DMS153 (cell line): ENCODE data around the gene HELT.
"Not testable (repeated sequence)": the region's sequence is repeated elsewhere in the genome, so short reads cannot be mapped to it uniquely, and the experiment has no call there.

Experiments used
- DNase-seq: peaks from one replicate; lab custom pipeline; 2025; lab: John Stamatoyannopoulos, UW

The HELT gene

DNA sequence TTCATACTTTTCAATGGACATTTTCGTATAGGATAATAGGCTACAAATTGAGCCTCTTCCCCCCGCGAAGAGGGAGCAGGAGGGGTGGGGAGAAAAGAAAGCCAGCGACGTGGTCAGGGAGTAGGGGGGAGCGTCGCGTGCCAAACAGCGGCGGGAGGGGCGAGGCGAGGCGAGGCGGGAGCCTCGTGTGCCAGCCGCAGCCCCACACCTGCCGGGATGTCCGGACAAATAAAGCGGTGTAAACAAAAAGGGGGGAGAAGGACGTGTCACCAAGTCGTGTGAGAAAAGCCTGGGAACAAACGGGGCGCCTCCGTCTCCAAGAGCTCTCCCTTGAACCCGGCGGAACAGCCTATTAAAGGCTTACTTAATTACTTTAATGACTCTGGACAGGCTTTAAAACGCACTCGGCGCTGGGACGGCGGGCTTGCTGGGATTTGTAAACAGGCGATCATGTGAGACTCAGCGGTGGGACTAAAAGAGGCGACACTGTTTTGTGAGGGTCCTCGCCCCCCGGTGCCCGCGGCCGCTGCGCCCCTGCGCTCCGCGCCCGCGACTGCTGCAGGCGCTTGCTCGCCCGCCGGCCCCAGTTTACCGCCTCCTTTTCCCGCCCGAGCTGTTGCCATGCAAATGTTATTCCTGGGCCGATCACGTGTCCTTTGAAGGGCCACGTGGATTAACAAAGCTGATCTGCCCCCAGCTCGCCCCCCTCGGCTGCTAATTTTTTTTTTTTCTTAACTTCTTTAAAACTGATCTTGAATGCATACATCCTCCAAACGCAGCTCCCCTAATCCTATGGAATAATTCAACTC lies at the start of gene HELT:
Gene HELT, plus strand, starts transcription at position 527 of the 809 bp plus-strand sequence. CDS start 439 bp downstream, outside the sequence.
- no peak for DNase-seq

DNA sequence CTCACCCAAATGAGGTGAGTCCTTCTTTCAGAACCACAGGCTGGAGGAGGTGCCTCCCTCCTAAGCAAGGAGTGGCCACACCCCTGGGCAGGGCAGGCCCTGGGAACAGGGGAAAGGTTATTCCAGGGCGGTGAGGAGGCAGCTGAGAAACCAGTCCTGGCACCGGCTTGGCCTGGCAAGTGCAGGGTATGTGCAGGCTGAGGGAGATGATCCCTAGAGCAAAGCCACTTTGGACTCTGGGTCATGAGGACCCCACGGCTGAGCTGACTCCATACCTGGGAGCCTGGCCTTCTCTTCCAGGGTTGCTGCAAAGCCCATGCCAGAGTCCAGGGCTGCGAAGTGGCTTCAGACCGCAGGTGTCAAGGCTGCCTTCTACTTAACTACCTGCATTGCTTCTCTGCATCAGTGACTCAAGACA lies 49.5 kb upstream of the HELT start:
- DNase-seq, result no peak

- DNase-seq, result no peak
These were observed 48.7 kb upstream of the HELT start for GRCh38 chr4:184969610-184970009.

GRCh38 chr4:184972991-184973390 lies 45.3 kb upstream of the HELT start:
- no peak for DNase-seq

DNA sequence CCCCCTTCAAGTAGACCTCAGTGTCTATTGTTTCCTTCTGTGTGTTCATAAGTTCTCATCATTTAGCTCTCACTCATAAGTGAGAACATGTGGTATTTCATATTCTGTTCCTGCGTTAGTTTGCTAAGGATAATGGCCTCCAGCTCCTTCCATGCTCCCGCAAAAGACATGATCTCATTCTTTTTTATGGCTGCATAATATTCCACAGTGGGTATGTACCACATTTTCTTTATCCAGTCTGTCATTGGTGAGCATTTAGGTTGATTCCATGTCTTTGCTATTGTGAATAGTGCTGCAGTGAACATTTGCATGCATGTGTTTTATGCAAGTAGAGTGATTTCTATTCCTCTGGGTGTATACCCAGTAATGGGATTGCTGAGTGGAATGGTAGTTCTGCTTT lies 41.9 kb upstream of the HELT start:
- not testable (repeated sequence) for DNase-seq

DNA sequence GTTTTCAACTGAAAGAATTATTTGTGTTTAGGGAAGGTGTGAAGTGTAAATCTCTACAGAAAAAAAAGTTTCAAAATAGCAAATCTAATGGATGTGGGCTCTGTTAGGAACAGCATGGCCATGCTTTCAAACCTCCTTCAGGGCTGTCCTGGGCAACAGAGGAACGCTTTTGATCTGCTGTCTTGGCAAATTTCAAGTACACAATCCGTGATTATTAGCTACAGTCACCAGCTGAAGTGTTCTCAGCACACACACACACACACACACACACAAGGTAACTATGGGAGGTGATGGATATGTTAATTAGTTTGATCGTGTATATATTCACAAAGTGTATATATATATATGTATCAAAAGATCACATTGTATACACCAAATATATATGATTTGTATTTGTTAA lies 40.5 kb upstream of the HELT start:
- no peak for DNase-seq

GRCh38 chr4:184978211-184978610 lies 40.1 kb upstream of the HELT start:
- no peak for DNase-seq

DNA sequence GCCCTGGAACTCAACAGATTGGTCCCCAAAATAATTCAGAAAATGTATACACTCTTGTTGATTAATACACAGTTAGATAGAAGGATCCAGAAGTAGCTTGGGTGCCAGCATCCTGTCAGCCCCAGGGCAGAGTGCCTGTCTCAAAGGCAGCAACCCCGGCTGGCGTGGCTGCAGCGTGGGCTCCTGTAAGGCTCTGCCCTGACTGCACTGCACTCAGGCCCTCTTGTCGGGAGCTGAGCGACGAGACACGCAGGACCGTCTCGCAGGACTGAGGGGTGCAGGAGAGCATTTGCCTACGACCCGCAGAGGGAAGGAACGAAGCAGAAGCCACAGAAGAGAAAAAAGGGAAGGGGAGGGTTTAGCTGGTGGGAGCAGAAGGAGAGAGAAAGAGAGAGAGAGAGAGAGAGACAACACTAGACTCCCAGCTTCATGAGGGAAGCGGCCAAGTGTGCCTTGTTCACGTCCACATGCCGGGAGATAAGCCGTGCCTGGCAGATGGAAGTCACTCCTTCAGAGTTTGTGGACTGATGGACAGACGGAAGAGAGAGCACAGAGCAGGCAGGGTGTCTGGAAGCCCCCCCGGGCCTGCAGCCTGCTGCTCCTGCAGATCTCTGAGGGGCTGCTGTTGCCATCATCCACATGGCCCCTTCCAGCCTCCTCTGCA lies 38.7 kb upstream of the HELT start:
- DNase-seq, result no peak

GRCh38 chr4:184980261-184980660 lies 38.0 kb upstream of the HELT start:
- DNase-seq, result no peak

GRCh38 chr4:184983672-184984356 lies 34.5 kb upstream of the HELT start:
- DNase-seq, result peak; percentile 85

DNA sequence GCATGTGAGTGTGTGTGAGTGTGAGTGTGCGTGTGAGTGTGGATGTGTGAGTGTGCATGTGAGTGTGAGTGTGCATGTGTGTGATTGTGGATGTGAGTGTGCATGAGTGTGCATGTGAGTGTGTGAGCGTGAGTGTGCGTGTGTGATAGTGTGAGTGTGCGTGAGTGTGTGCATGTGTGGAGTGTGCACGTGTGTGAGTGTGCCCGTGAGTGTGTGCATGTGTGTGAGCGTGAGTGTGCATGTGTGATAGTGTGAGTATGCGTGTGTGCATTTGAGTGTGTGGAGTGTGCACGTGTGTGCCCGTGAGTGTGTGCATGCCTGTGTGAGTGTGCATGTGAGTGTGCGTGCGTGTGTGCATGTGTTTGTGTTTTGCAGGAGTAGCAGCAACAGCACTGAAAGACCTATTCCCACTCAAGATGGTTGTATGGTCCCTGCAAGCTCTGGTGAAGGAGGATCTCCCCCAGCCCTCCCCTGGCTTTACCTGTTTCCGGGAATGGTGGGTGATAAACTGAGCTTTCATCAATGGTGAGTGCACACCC lies 30.7 kb upstream of the HELT start:
- DNase-seq, result no peak

- no peak for DNase-seq
These were observed 29.7 kb upstream of the HELT start for GRCh38 chr4:184988611-184989010.

GRCh38 chr4:184989283-184989682 lies 29.0 kb upstream of the HELT start:
- DNase-seq, result not testable (repeated sequence)

DNA sequence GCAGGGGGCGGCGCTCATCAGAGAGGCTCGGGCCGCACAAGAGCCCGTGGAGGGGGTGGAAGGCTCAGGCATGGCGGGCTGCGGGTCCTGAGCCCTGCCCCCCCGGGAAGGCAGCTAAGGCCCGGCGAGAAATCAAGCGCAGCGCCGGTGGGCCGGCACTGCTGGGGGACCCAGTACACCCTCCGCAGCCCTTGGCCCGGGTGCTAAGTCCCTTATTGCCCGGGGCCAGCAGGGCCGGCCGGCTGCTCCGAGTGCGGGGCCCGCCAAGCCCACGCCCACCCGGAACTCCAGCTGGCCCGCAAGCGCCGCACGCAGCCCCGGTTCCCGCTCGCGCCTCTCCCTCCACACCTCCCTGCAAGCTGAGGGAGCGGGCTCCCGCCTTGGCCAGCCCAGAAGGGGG lies 28.2 kb upstream of the HELT start:
- not testable (repeated sequence) for DNase-seq

- DNase-seq, result no peak
These were observed 26.4 kb upstream of the HELT start for GRCh38 chr4:184991860-184992259.

GRCh38 chr4:184992422-184992821 lies 25.9 kb upstream of the HELT start:
- no peak for DNase-seq

- no peak for DNase-seq
These were observed 25.0 kb upstream of the HELT start for GRCh38 chr4:184993247-184993646.

GRCh38 chr4:184994010-184994622 lies 24.2 kb upstream of the HELT start:
- no peak for DNase-seq

GRCh38 chr4:184994623-184995010 lies 23.7 kb upstream of the HELT start:
- DNase-seq, result no peak

GRCh38 chr4:184997656-184998055 lies 20.6 kb upstream of the HELT start:
- not testable (repeated sequence) for DNase-seq

DNA sequence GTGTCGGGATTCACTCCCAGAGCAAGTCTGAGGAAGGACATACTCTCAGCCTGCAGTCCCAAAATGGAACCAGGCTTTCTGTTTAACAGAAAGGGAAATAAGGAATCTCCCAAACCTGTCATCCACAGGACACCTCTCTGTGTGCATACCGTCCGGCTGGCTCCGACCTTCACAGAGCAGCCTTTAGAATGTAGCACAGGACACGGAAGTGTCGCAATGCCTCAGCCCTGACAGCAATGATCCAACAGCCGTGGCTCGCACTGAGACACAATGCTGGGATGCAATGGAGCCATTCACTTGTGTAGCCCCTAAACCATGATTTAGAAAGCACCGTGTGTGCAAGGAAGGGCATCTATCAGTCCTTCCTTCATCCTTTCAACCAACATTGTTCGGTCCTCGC lies 15.5 kb upstream of the HELT start:
- DNase-seq, result no peak
